Stimulated activated CD8-positive, alpha-beta memory T cell treated with anti-CD3 and anti-CD28 coated beads, Interleukin-15, amount 100 ng/mL, for 1 hour (primary cell): ENCODE data around the gene HOXD13.

Source experiments
- DNase-seq: peaks from one replicate; pipeline ENCODE4 v3.0.0-alpha.2; 2020; ENCODE audit warnings: low read depth

Gene HOXD13

GRCh38 chr2:176092270-176093144, at the start of gene HOXD13:
TSS of gene HOXD13 (plus strand) at chr2:176092721. CDS start at chr2:176092891, 170 bp downstream.
- DNase-seq, result no peak

DNA sequence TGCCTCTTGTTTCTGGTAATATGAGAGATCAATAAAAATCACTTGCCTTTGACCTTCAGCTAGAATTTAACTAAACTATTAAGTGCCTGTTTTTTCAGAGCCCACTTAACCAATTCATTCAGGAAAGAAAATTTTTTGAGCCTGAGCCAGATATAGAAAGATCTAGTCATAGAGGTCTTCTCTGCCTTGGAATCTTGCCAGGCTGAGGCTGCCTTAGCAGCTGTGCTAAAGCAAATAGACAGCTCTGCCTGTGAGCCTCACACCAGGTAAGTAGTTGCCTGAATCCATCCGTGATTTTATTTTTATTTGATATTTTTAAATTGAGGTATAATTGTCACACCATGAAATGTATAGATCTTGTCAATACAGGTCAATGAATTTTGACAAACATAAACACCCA, 36.1 kb upstream of the HOXD13 start:
- DNase-seq, result no peak

- DNase-seq, result no peak
Observed at GRCh38 chr2:176063958-176064357, 28.6 kb upstream of the HOXD13 start.

GRCh38 chr2:176066645-176067588, 25.6 kb upstream of the HOXD13 start:
- no peak for DNase-seq

- no peak for DNase-seq
Observed at GRCh38 chr2:176067589-176068418, 24.7 kb upstream of the HOXD13 start.

DNA sequence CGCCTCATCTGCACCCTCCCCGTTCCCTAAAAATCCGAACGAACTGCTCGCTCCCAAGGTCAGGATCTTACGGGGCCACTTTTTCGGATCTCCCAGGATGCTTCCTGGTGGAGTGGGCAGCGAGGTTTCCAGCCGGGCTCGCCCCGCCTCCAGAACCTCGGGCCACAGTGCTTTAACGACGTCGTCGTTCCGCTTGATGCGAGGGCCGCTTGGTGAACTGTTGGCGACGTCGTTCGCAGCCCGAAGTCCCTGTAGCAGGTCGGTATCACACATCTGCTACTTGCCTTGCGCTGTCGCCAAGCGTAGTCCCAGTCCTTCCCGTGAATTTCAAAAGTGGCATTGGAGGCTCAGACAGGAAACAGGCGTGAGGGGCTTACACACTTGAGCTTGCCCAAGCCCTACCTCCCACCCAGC, 24.1 kb upstream of the HOXD13 start:
- no peak for DNase-seq

DNA sequence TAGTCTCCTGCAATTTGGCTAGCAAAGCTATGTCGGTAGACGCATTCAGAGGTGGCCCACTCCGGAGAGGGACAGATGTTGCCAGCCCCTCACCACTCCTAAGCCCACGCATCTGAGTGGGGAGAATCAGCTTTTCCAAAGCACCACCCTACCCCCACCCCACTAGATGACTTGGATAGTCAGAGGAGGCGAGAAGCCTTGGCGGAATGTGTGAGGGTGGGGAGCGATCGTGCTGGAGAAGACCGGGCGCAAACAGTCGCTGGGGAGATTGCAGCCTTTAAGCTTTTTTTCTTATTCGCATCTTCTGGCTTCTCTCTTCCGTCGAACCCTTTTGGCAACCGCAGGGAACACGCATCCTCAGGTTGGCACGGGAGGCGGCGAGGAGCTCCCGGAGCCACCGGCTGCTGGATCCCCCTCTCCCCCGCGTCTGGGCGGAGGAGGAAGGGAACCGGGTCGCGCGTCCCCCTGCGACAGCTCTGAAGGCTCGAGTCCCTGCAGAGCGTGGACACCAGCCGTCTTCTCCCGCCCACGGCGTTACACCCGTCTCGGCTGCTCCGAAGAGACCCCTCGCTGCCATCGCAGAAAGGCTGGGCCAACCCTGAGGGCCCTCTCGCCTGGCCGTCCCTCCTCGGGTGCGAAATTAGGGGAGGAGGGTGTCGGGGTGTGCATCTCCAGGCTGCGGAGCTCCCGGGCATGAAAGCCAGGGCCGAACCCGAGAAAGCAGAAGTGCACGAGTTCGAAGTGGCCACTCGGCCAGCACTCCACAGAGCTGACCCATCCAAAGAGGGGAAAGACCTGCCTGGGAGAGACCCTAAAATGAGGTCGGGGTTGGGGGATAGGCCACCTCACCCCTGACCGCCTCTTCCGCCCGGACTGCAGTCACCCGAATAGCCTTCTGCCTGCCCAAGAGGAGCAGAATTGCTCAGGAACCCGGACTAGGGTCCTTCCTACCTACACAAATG, 20.9 kb upstream of the HOXD13 start:
- no peak for DNase-seq

DNA sequence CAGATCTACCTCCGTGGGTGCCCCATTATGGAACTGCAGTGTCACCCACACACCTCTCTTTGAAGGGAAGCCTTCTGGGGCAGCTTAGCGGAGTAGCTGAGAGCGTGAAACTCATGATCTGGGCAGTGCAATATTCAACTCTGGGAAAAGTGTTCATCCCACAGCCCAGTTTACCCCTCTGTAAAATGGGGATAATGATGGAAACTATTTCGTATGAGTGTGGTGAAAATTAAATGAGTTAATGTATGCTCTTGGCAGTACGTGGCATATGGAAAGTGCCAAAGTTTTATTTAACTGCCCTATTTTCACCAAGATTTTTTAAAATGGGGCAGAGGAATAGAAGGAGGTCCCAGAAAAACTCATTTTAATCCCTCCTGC, 20.2 kb upstream of the HOXD13 start:
- no peak for DNase-seq

- no peak for DNase-seq
Observed at GRCh38 chr2:176072951-176073904, 19.3 kb upstream of the HOXD13 start.

DNA sequence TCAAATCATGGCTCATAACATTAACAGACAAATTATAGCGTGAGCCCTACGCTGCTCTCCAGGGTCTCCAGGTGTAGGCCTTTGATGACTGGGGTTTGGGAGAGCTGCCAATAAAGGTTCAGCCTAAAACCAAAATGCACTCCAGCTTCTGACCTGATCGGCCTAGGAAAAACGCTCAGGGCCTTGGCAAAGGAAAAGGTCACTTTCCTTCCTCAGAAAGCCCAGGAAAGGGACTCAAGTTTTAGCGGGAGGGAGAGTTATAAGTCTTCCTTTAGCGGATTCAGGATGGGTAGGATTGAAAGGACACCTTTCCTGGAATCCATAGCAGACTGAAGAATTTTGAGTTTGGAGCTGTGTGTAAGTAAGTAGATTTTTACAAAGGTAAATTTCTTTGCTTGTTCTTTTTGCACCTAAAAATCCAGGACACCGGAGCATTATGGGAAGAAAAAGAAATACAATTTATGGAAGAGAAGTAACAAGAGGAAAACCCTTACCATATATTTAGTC, 17.5 kb upstream of the HOXD13 start:
- no peak for DNase-seq

DNA sequence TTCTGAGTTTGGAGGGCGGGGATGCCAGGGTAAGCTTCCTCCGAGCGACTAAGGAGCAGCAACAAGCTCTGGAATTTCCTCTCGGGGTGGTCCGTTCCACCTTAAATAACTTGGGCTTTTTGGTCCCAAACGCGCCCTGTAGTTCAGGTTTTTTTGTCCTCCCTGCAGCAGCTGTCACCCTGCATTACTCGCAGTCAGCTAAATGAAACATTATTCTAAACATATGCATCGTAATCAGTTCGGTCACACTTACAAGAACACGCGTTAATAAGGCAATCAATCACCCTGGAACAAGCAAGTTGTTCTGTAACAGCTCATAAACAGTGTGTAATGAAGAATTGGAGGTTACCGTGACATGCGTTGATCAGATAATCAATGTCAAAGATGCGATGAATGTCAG, 17.0 kb upstream of the HOXD13 start:
- DNase-seq, result no peak

DNA sequence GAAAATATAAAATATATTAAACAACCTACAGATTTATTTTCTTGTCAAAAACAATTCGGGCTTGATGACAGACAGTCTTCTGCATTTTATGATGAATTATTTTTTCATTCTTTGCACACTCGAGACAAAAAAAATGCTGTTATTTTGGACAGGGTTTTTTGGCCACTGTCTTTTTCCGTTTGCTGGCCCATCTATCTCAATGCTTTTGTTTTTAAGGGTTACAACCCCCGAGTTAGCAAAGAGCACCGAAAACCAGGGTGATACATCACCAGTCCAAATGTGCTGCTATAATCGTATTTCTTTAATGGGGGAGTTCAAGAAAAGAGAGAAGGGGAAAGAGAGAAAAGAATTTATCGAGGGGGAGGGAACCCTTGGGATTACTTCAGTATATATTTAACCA, 16.5 kb upstream of the HOXD13 start:
- DNase-seq, result no peak

GRCh38 chr2:176076796-176077195, 15.7 kb upstream of the HOXD13 start:
- no peak for DNase-seq

GRCh38 chr2:176078541-176079284, 13.8 kb upstream of the HOXD13 start:
- DNase-seq, result no peak

GRCh38 chr2:176079285-176079830, 13.2 kb upstream of the HOXD13 start:
- DNase-seq, result no peak

- no peak for DNase-seq
Observed at GRCh38 chr2:176079831-176080539, 12.5 kb upstream of the HOXD13 start.

- DNase-seq, result no peak
Observed at GRCh38 chr2:176080540-176081375, 11.8 kb upstream of the HOXD13 start.
